MV-4-11 (cell line): ENCODE data around the gene OR10A2.
"Not testable (repeated sequence)": the region's sequence is repeated elsewhere in the genome, so short reads cannot be mapped to it uniquely, and the experiment has no call there.

ENCODE experiments used
- DNase-seq: peaks from one replicate; lab custom pipeline; 2025; lab: John Stamatoyannopoulos, UW

OR10A2 gene

GRCh38 chr11:6862961-6863360, at the start of gene OR10A2:
Gene OR10A2 (plus strand): TSS chr11:6863057. CDS start chr11:6869755, 6,698 bp downstream.
- DNase-seq: no peak

GRCh38 chr11:6813656-6814055, 49.2 kb upstream of the OR10A2 start:
- DNase-seq: no peak

- no peak for DNase-seq
These were observed 45.2 kb upstream of the OR10A2 start for GRCh38 chr11:6817694-6818093.

- no peak for DNase-seq
These were observed 43.9 kb upstream of the OR10A2 start for GRCh38 chr11:6818967-6819366.

- no peak for DNase-seq
These were observed 38.6 kb upstream of the OR10A2 start for GRCh38 chr11:6824136-6824823.

GRCh38 chr11:6825231-6825744, 37.6 kb upstream of the OR10A2 start:
- no peak for DNase-seq

- DNase-seq: no peak
These were observed 34.8 kb upstream of the OR10A2 start for GRCh38 chr11:6828103-6828502.

- DNase-seq: no peak
These were observed 29.5 kb upstream of the OR10A2 start for GRCh38 chr11:6833356-6833755.

GRCh38 chr11:6834021-6834420, 28.8 kb upstream of the OR10A2 start:
- no peak for DNase-seq

GRCh38 chr11:6841694-6842093, 21.2 kb upstream of the OR10A2 start:
- no peak for DNase-seq

GRCh38 chr11:6843670-6844069, 19.2 kb upstream of the OR10A2 start:
- no peak for DNase-seq

- no peak for DNase-seq
These were observed 18.5 kb upstream of the OR10A2 start for GRCh38 chr11:6844356-6844755.

- DNase-seq: no peak
These were observed 17.5 kb upstream of the OR10A2 start, which contains the start of gene OR10A5 for GRCh38 chr11:6845383-6845782. Gene OR10A5 (plus strand): TSS chr11:6845683. CDS start chr11:6845683, 0 bp downstream.

- peak; percentile 44 for DNase-seq
These were observed 12.3 kb upstream of the OR10A2 start for GRCh38 chr11:6850526-6850925.

- not testable (repeated sequence) for DNase-seq
These were observed 8.1 kb upstream of the OR10A2 start for GRCh38 chr11:6854801-6855200.

- DNase-seq: no peak
These were observed 6.8 kb upstream of the OR10A2 start for GRCh38 chr11:6855971-6856541.

GRCh38 chr11:6856871-6857270, 6.0 kb upstream of the OR10A2 start:
- no peak for DNase-seq

- no peak for DNase-seq
These were observed 1.6 kb downstream of the OR10A2 start for GRCh38 chr11:6864438-6864837.

GRCh38 chr11:6871278-6871677, 8.4 kb downstream of the OR10A2 start:
- DNase-seq: no peak

- DNase-seq: no peak
These were observed 12.9 kb downstream of the OR10A2 start for GRCh38 chr11:6875761-6876160.

- no peak for DNase-seq
These were observed 13.5 kb downstream of the OR10A2 start, which contains the start of gene OR10A4 for GRCh38 chr11:6876325-6876724. Gene OR10A4 (plus strand): TSS chr11:6876625. CDS start chr11:6876648, 23 bp downstream.

- peak; percentile 16 for DNase-seq
These were observed 14.1 kb downstream of the OR10A2 start for GRCh38 chr11:6876914-6877313.

GRCh38 chr11:6882751-6883150, 19.9 kb downstream of the OR10A2 start:
- no peak for DNase-seq
